OCI-LY3 (cell line): ENCODE data around the gene F2.

Experiments
- H2AFZ ChIP-seq: fragments of 200-600, 300-600 bp; shearing (Covaris generic); 2 replicates; pipeline ENCODE4 v1.6.0; 2014; ENCODE audit warnings: antibody characterized with exemption, low read depth, low read length
- H3K27ac ChIP-seq: fragments of 200-600, 300-600 bp; sonication (generic); 2 replicates; pipeline ENCODE4 v1.5.1; 2014; ENCODE audit warnings: mild to moderate bottlenecking, low read length, moderate library complexity, mixed read lengths
- H3K27me3 ChIP-seq: fragments of 200-600, 300-600 bp; sonication (generic); 2 replicates; pipeline ENCODE4 v1.6.1; 2014; ENCODE audit warnings: low read depth, low read length, mixed read lengths
- H3K36me3 ChIP-seq: fragments of 200-600, 300-600 bp; sonication (generic); replicated peaks from 2 replicates; pipeline ENCODE3; 2014; ENCODE audit warnings: low read depth, low read length, mixed read lengths
- H3K4me1 ChIP-seq: fragments of 300-600, 200-600 bp; sonication (generic); 2 replicates; pipeline ENCODE4 v1.6.1; 2014; ENCODE audit warnings: low read length, mixed read lengths
- H3K4me2 ChIP-seq: fragments of 200-600, 300-600 bp; sonication (generic); 2 replicates; pipeline ENCODE4 v1.6.1; 2014; ENCODE audit warnings: low read length, mixed read lengths
- H3K4me3 ChIP-seq: fragments of 300-600, 200-600 bp; sonication (generic); 2 replicates; pipeline ENCODE4 v1.5.1; 2014; ENCODE audit warnings: antibody characterized with exemption, mild to moderate bottlenecking, low read length, moderate library complexity
- H3K79me2 ChIP-seq: fragments of 300-600, 200-600 bp; shearing (Covaris generic); 2 replicates; pipeline ENCODE4 v1.6.1; 2014; ENCODE audit warnings: mild to moderate bottlenecking, low read length, mixed read lengths
- H3K9ac ChIP-seq: fragments of 300-600, 200-600 bp; shearing (Covaris generic); 2 replicates; pipeline ENCODE4 v1.6.0; 2014; ENCODE audit warnings: mild to moderate bottlenecking, low read length, moderate library complexity
- H3K9me3 ChIP-seq: fragments of 200-600, 300-600 bp; shearing (Covaris generic); 2 replicates; pipeline ENCODE4 v1.6.1; 2014; ENCODE audit warnings: low read length, mixed read lengths; ENCODE audit not compliant: insufficient read depth
- H4K20me1 ChIP-seq: fragments of 200-600, 300-600 bp; sonication (generic); 2 replicates; pipeline ENCODE4 v1.6.1; 2016; ENCODE audit warnings: low read length, mixed read lengths; ENCODE audit not compliant: insufficient read depth
- CTCF ChIP-seq: fragments of 200-600, 300-600 bp; sonication (generic); IDR thresholded peaks from 2 replicates; pipeline ENCODE4 v1.5.1; 2014; ENCODE audit warnings: antibody characterized with exemption, low read length, low read depth
- EZH2phosphoT487 ChIP-seq: fragments of 200-600 bp; shearing (Covaris generic); IDR thresholded peaks from 2 replicates; pipeline ENCODE4 v1.6.1; 2018; ENCODE audit warnings: antibody characterized with exemption, mixed run types, low read depth

F2 gene

GRCh38 chr11:46741600-46742484 lies 22.8 kb downstream of the F2 start:
- Histone ChIP-seq H3K79me2 (no peaks in the 10 kb centered on the region), H3K9me3 (no peaks in the 10 kb centered on the region), H3K4me2 (no peak overlapping the region), H3K4me3 (no peak overlapping the region), H3K27me3 (no peaks in the 10 kb centered on the region), H3K36me3 (peaks cover 61% of the 10 kb centered on the region), H2AFZ (no peak overlapping the region), H4K20me1 (no peaks in the 10 kb centered on the region), H3K27ac (no peak overlapping the region), H3K9ac (no peak overlapping the region), H3K4me1 (no peaks in the 10 kb centered on the region)
- TF ChIP-seq CTCF (no peak), EZH2phosphoT487 (no peak)

- H3K9ac ChIP-seq = no peak overlapping the region
- H3K4me2 ChIP-seq = no peak overlapping the region
- no peaks in the 10 kb centered on the region for H4K20me1 ChIP-seq
- H3K4me1 ChIP-seq = no peaks in the 10 kb centered on the region
- H3K79me2 ChIP-seq = no peaks in the 10 kb centered on the region
- no peak for TF ChIP-seq CTCF
- TF ChIP-seq EZH2phosphoT487 = no peak
- no peak overlapping the region for H3K4me3 ChIP-seq
- no peaks in the 10 kb centered on the region for H3K27me3 ChIP-seq
- no peak overlapping the region for H3K27ac ChIP-seq
- no peak overlapping the region for H2AFZ ChIP-seq
- H3K9me3 ChIP-seq = no peaks in the 10 kb centered on the region
- peaks cover 65% of the 10 kb centered on the region for H3K36me3 ChIP-seq
Measured at GRCh38 chr11:46743043-46743442, 24.0 kb downstream of the F2 start.

GRCh38 chr11:46743693-46744339 lies 24.8 kb downstream of the F2 start:
- H3K4me2 ChIP-seq = no peak overlapping the region
- H4K20me1 ChIP-seq = no peaks in the 10 kb centered on the region
- TF ChIP-seq EZH2phosphoT487 (no peak), CTCF (no peak)
- H3K9me3 ChIP-seq = no peaks in the 10 kb centered on the region
- peaks cover 64% of the 10 kb centered on the region for H3K36me3 ChIP-seq
- H2AFZ ChIP-seq = no peak overlapping the region
- H3K9ac ChIP-seq = no peak overlapping the region
- H3K27me3 ChIP-seq = no peaks in the 10 kb centered on the region
- H3K27ac ChIP-seq = no peak overlapping the region
- H3K4me3 ChIP-seq = no peak overlapping the region
- no peaks in the 10 kb centered on the region for H3K4me1 ChIP-seq
- no peaks in the 10 kb centered on the region for H3K79me2 ChIP-seq

- Histone ChIP-seq H3K9me3 (no peaks in the 10 kb centered on the region), H3K4me3 (no peak overlapping the region), H3K36me3 (peaks cover 72% of the 10 kb centered on the region), H3K9ac (no peak overlapping the region), H3K27me3 (no peaks in the 10 kb centered on the region), H4K20me1 (no peaks in the 10 kb centered on the region), H3K4me2 (no peak overlapping the region), H2AFZ (no peak overlapping the region), H3K4me1 (no peaks in the 10 kb centered on the region), H3K27ac (no peak overlapping the region), H3K79me2 (no peaks in the 10 kb centered on the region)
- TF ChIP-seq CTCF (no peak), EZH2phosphoT487 (no peak)
Measured at GRCh38 chr11:46745328-46745727, 26.3 kb downstream of the F2 start.
